Activated gamma-delta T cell treated with anti-CD3 and anti-CD28 coated beads, Interleukin-2, amount 50 U/mL, for 16 hours (primary cell): ENCODE measurements around the gene WIZ.

ENCODE experiments used
- DNase-seq: peaks from one replicate; pipeline ENCODE4 v3.0.0-alpha.2; 2020; ENCODE audit warnings: low read depth

Gene WIZ

GRCh38 chr19:15443838-15444237 lies 5.9 kb downstream of the WIZ start:
- DNase-seq, result no peak

- DNase-seq, result no peak
Measured at GRCh38 chr19:15443325-15443724, 6.4 kb downstream of the WIZ start.

DNA sequence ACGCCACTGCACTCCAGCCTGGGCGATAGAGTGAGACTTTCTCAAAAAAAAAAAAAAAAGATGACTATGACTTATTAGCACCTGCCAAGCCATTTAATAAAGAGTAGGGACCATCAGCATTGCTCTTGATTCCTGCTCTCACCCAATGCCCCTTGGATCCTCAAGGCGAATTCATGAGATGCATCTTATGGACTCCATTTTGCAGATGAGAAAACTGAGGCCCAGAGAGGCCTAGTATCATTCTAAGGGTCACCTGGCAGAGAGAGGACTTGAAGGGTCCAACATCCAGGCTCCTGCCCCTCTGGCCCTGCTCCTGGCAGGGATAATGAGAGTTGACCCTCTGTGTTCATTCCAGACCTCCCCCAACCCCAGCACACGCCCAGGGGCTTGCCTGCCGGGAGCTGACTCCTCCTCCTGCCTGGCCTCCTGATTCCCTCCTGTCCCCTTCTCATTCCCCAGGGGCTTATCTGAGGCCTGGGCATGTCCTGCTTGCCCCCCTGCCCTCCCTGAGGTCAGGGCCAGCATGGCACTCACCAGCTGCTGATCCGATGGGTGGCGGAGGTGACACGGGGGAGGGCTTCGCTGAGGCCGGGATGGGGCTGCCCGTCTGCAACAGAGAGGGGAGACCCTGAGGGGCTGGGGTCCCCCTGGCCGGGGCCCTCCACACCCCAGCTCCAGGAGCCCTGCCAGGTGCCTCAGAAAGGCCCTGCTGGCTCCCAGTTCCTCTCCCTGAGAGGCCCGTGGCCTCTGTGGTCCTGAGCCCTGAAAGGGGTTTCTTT lies 7.4 kb downstream of the WIZ start:
- no peak for DNase-seq

DNA sequence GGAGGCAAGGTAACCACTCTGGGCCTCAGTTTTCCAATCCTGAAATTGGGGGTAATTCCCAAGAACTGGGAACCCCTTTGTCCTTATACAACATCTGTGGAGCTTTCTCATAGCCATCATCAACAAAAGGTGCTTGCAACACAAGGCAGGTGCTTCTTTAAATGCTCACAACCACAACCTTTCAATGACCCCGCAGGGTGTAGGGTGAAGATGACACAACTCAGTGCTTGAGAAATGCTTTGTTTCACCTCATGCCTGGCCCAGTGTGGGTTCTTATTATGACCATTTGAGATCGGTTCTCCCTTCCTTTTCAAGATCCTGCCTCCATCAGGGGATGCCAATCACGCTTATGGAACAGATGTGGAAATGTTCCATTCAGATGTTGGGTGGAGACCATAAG lies 8.4 kb downstream of the WIZ start:
- DNase-seq, result no peak

DNA sequence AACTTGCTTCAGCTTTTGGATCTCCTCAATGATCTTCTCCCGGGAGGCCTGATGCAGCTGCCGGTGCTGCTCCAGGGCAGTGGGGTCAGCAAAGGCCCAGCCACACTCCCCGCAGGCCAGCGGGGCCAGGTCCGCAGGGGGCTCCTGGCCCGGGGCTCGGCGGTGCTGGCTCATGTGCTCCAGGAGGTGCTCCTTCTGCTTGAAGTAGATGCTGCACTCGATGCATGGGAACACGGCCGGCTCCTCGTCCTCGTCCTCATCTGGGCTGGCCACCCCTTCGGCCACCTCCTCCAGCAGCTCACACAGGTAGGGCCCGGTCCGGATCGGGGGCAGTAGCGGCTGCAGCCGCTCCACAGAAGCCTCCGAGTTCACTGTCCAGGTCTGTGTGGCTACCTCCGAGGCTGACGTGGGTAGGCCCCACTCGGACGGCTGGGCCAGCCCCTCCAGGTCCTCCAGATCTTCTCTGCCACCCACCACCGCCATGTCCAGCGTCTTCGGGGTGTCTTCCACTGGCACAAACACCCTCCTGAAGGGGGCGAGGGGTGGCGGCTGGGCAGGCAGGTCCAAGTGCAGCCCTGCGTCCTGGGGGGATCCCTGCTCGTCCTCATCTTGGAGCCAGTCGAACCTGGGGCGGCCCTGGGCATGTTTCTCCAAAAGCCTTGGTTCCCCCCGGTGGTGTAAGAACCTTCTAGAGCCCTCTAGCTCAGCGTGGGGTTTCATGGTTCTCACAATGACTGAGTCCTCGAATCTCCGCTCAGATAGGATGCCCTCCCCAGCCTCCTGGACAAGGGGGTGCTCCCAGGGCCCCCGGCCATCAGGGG lies 9.7 kb downstream of the WIZ start:
- no peak for DNase-seq

DNA sequence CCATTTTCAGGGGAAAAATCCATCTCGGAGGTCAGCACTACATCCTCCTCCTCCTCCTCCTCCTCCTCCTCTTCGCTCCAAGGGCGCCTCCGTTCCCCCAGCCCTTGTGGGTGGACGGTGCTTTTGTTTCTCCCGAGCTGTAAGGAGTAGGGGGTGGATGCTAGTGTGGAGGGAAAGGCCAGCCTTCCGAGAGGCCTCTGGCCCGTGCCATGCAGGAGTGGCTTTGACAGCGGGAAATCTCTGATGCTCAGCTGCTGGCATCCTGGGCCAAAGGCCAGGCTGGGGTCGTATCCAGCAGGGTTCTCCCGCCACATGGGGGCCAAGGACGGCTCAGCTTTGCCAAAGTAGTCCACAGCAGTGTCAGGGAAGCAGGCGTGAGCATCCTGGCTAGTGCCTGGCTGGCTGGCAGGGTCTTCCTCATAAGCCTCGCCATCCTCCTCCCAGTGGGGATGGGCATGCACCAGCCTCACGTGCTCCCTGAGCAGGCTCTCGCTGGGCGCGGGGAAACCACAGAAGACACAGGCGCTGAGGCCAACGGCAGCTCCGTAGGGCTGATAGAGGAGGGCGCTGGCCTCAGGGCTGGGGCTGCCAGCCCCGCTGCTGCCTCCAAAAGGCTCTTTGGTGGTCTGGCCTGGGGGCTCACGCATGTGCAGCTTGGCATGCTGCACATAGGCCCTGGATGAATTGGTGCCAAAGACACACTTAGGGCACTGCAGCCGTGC lies 10.5 kb downstream of the WIZ start:
- DNase-seq, result no peak

DNA sequence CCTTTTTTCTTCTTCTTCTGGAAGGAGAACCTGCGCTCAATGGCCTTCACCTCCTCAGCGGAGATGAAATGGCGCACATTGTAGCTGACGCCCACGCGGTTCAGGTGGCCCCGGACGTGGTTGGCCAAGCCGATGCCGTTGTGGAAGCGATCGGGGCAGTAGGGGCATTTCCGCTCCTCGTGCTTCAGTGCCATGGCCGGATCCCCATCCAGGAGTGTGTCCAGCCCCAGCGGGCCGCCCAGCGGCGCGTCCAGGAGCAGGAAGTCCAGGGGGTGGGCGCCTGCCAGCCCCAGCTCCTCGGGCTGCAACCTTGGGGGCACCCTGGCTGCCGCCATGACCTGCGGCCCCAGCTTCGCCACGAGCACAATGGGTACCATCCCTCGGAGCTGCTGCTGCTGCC lies 11.2 kb downstream of the WIZ start:
- DNase-seq, result no peak

DNA sequence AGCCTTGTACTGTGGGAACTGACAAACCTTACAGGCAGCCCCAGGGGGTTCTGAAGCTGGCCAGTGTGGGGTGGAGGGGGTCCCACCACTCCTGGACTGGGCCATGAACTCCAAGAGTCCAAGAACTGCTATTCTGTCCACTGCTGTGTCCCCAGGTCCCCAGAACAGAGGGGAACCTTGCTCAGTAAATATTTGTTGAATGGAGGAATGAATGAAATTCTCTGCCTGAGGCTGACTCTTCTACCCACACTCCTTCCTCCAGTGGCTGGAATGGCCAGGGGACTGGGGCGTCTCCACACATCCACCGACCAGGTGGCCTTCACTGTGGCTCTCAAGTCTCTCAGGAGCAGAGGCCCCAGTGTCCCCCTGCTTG lies 11.6 kb downstream of the WIZ start:
- DNase-seq, result no peak

GRCh38 chr19:15437355-15438123 lies 12.2 kb downstream of the WIZ start:
- no peak for DNase-seq

DNA sequence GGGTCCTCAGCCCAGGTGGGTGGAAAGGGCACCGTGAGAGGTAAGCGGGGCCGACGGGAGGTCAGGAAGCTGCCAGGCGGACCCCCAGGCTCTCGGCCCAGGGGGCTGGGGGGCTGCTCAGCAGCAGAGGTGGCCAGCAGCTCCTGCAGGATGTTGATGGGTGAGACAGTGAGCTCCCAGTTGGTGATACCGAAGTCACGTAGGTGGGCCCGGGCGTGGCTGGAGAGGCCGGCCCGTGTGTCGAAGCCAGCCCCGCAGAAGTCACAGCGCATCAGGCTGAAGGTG lies 13.0 kb downstream of the WIZ start:
- DNase-seq, result no peak

DNA sequence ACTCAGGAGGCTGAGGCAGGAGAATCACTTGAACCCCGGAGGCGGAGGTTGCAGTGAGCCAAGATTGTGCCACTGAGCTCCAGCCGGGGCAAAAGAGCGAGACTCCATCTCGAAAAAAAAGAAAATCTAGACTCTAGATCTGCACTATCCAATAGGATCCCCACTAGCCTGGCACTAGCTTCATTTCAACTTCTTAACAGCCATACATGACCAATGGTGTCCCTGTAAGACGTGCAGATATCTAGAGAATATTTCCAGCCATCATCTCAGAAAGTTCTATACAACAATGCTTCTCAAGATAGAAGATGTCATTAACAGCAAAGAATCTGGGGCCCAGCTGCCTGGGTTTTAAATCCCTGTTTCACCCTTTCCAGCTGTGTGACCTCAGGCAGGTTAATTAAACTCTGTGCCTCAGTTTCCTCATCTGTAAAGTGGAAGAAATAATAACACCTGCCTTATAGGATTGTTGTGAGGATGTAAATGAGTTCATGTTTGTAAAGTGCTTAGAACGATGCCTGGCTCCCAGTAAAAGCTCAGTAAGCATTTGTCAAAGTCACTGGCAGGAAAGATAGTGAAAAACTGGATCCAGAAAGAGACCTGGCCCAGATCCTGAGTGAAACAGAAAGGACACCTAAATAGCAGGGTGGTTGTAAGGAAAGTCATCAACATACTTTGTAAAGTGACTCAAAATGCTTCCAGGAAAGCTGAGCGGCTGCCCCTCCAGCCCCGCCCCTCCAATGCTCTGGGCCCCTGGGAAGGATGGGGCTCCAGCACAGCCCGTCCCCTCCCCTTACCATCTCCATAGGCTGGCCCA lies 13.5 kb downstream of the WIZ start:
- no peak for DNase-seq

GRCh38 chr19:15433519-15434069 lies 16.2 kb downstream of the WIZ start:
- no peak for DNase-seq

DNA sequence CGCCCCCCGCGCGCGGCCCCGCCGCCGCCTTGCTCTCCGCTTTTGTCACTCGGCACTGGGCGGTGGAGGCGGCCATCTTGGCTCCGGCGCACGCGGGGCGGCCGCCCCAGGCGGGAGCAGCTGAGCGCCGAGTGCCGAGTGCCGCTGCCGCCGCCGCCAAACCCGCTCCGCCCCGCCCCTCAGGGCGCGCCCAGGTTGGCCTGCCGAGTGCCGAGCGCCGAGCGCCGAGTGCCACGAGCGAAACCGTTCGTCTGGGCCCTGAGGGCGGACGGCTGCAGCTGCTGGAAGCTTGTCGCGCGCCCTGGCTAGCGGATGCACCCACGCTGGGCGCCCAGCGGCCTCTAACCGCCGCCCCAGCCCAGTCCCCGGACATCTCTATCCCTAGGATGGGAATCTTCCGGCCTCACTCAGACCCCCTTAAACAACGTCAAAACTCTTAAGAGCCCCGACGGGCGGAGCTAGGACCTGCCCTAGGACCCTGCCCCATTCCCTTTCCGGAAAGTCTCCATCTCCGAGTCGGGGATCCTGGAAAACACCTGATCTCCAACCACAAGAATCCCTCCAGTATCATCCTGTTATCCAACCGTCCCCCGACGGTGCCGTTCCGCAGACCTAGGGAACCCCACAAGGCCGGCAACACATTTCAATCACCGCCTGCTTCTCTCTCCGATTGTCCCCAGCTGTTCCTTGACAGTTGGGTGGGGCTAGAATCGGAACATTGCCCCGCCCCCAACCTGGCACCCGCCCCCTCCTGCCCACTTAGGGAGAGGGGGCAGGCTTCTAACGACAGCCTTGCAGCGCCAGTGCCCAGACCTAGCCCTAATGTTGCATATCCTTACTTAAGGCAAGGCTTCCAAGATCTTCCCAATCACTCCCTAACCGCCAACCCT lies 16.9 kb downstream of the WIZ start:
- peak; percentile 89 for DNase-seq

DNA sequence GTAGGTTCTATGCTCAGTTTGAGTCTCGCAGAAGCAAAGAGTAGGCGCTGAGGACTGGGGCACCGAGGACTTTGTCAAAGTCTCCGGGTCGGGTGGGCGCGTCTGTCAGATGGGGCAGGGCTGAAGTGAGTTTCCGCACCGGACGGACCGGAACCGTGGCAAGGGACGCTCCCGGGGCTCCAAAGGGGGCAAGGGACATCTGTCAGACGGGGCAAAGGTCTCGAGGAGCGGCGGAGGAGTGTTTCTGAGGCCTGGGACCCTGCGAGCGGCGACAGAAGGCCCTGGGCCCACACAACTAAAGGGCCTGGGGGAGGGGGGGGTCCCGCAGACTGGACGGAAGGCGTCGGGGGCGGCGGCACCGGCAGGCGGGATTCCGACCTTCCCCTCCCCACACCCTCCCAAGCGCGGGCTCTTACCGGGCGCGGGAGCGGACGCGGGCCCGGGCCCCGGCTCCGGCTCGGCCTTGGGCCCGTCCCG lies 17.7 kb downstream of the WIZ start:
- DNase-seq, result no peak

- no peak for DNase-seq
Measured at GRCh38 chr19:15431396-15432017, 18.2 kb downstream of the WIZ start.

DNA sequence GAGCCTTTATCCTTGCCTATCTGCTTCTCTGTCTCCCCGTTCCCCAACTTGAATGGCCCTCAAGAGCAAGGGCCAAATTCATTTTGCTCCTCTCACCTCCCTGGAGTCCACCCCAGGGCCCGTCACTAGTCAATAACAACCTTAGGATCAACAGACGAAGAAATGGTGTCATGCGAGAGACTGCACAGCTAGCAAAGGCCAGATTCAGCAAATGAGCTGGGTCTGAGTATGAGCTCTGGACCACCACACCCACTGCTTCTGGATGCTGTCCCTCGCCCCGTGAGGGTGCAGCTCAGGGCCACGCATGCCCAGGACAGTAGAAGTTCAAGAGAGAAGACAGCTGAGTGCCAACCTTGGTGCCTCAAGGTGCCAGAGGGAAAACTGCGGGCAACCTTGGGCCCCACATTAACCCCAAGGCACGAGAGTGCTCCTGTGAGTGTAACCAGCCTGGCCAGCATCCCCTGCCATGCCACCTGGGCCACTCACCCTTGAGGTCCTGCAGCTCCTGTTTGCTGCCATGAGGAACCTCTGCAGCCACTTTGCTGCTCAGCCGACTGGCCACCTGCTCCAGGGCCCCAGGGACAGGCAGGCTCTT lies 19.1 kb downstream of the WIZ start:
- no peak for DNase-seq

DNA sequence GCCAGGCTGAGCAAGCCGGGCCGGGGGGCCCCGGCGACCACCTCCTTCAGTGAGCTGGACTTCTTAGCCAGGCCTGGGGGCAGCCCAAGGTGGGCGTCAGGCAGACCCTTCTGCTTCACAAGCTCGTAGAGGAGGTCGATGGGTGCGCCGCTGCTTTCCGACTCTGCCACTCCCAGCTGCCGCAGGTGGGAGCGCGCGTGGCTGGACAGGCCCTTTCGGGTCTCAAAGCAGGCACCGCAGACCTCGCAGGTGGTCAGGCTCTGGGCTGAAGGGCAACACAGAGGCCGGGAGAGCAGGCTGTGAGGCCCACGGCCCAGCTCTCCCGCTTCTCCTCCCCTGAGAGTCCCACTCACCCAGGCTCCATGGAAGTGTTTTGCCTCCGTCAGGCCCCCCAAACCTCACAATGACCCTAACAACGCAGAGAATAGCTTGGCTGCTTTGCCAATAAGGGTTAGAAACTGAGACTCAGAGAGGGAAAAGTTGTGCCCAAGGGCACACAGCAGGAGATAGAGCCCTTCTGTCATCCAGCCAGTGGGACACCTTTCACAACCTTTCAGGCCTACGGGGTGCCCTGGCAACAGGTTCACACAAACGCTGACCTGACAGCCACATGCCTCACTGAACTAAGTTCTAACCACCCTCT lies 19.8 kb downstream of the WIZ start:
- no peak for DNase-seq

GRCh38 chr19:15428956-15429824 lies 20.6 kb downstream of the WIZ start:
- no peak for DNase-seq
